CD4-positive, alpha-beta memory T cell (primary cell): ENCODE measurements around the gene AGAP1. TPM values are rescaled to one million over a fixed set of nuclear protein-coding genes. Genes with fewer than 3 reads are reported as not detected.
A peak's percentile ranks its signal among the peaks of the same experiment; 100 is the strongest.

ENCODE experiments used
- CTCF ChIA-PET: fragments of 350-600 bp; sonication (Branson Sonifier 250); formaldehyde crosslinking; loops from one replicate; lab custom pipeline; 2021; ENCODE audit warnings: inconsistent platforms; ENCODE audit not compliant: partially characterized antibody; lab: Charles Lee
- POLR2A ChIA-PET: fragments of 350-600 bp; sonication (Branson Sonifier 250); formaldehyde crosslinking; loops from one replicate; lab custom pipeline; 2021; ENCODE audit not compliant: partially characterized antibody; lab: Charles Lee
- DNase-seq, 5 donors: peaks; one replicate each; pipeline versions ENCODE4 v3.0.0 to v3.0.0-alpha.2; 2020 to 2022; ENCODE audit warnings: mixed read lengths in 1 of 5
- H3K27ac ChIP-seq: one replicate; pipeline ENCODE4 v1.7.0; 2013; ENCODE audit warnings: low read depth, low read length
- H3K27me3 ChIP-seq: 2 replicates; pipeline ENCODE4 v1.7.0; 2013; ENCODE audit warnings: mild to moderate bottlenecking, low read length, moderate library complexity; ENCODE audit not compliant: insufficient read depth
- H3K36me3 ChIP-seq: 2 replicates; pipeline ENCODE4 v1.7.0; 2013; ENCODE audit warnings: mild to moderate bottlenecking, low read length, moderate library complexity; ENCODE audit not compliant: insufficient read depth
- H3K4me1 ChIP-seq: 2 replicates; pipeline ENCODE4 v1.7.0; 2013; ENCODE audit warnings: mild to moderate bottlenecking, low read length, moderate library complexity; ENCODE audit not compliant: insufficient read depth
- H3K4me3 ChIP-seq, 2 donors: one replicate each; pipeline ENCODE4 v1.7.0; 2013; ENCODE audit warnings: low read length in 2 of 2, mild to moderate bottlenecking in 1 of 2
- H3K9me3 ChIP-seq, 2 donors: one replicate each; pipeline ENCODE4 v1.7.0; 2013; ENCODE audit warnings: low read length in 2 of 2, control low read depth in 1 of 2; ENCODE audit not compliant: control insufficient read depth in 1 of 2
- H3K27ac Mint-ChIP-seq, 7 donors: one replicate each; pipeline ENCODE4 v1.8.0; 2020 to 2021; ENCODE audit warnings: mixed read lengths in 7 of 7, mild to moderate bottlenecking in 6 of 7, inconsistent platforms in 3 of 7, moderate library complexity in 3 of 7
- H3K27me3 Mint-ChIP-seq, 2 donors: one replicate each; pipeline ENCODE4 v1.8.0; 2020 to 2021; ENCODE audit warnings: mixed read lengths in 2 of 2
- H3K36me3 Mint-ChIP-seq, 2 donors: one replicate each; pipeline ENCODE4 v1.8.0; 2020 to 2021; ENCODE audit warnings: mixed read lengths in 2 of 2, inconsistent platforms in 1 of 2, mild to moderate bottlenecking in 1 of 2
- H3K4me1 Mint-ChIP-seq, 4 donors: one replicate each; pipeline ENCODE4 v1.8.0; 2020 to 2021; ENCODE audit warnings: mixed read lengths in 4 of 4, mild to moderate bottlenecking in 1 of 4
- H3K4me3 Mint-ChIP-seq, 8 donors: one replicate each; pipeline ENCODE4 v1.8.0; 2020 to 2021; ENCODE audit warnings: mixed read lengths in 8 of 8, mild to moderate bottlenecking in 7 of 8, moderate library complexity in 6 of 8, inconsistent platforms in 3 of 8
- H3K9me3 Mint-ChIP-seq, 8 donors: one replicate each; pipeline ENCODE4 v1.8.0; 2020 to 2021; ENCODE audit warnings: mixed read lengths in 8 of 8, mild to moderate bottlenecking in 5 of 8, inconsistent platforms in 3 of 8, moderate library complexity in 1 of 8
- intact Hi-C: fragments of 100-400 bp; cut with micrococcal nuclease; formaldehyde crosslinking; loops from one replicate; pipeline ENCODE4 v1.15.1; 2023
- polyA plus RNA-seq, 2 donors: library from polyadenylated mRNA; unstranded; fragments of 300-500 nt; fragmentation: Illumina TruSeq; gene quantifications; one replicate each; pipeline ENCODE4 v1.2.3, GENCODE V29; 2021
- total RNA-seq, 2 experiments: library from RNA; stranded (reverse); gene quantifications; one replicate each; pipeline ENCODE4 v1.2.3, GENCODE V29; 2021

The AGAP1 gene
- total and polyA plus RNA-seq, 4 experiments from 2014 or later: 0.24 to 2.9 (median 1.9) TPM

- Histone ChIP-seq H3K4me1 (no peaks in the 10 kb centered on the region), H3K27ac (no peak overlapping the region), H3K27me3 (no peaks in the 10 kb centered on the region), H3K36me3 (no peaks in the 10 kb centered on the region), H3K9me3 (no peaks in the 10 kb centered on the region), H3K4me3 (no peak overlapping the region)
- intact Hi-C loops: no loop called here
- H3K9me3 Mint-ChIP-seq: peaks cover 0 to 2% (median 0%) of the 10 kb centered on the region in 8 donors
- ChIA-PET POLR2A (no interaction called here), CTCF (no interaction called here)
- no peaks in the 10 kb centered on the region for H3K4me1 Mint-ChIP-seq
- no peak for DNase-seq
- H3K27me3 Mint-ChIP-seq: peaks cover 2 to 4% of the 10 kb centered on the region in 2 donors
- no peak overlapping the region for H3K4me3 Mint-ChIP-seq
- no peaks in the 10 kb centered on the region for H3K36me3 Mint-ChIP-seq
- no peak overlapping the region for H3K27ac Mint-ChIP-seq
Observed at GRCh38 chr2:235961711-235962110, 467.9 kb downstream of the AGAP1 start.

GRCh38 chr2:235963853-235964577, 470.2 kb downstream of the AGAP1 start:
- POLR2A ChIA-PET: no interaction called here
- Mint-ChIP-seq H3K4me3 (no peak overlapping the region), H3K4me1 (no peaks in the 10 kb centered on the region), H3K9me3 (peaks cover 0 to 6% (median 0%) of the 10 kb centered on the region in 8 donors), H3K36me3 (no peaks in the 10 kb centered on the region), H3K27ac (no peak overlapping the region), H3K27me3 (peaks cover 2% of the 10 kb centered on the region in 2 donors)
- Histone ChIP-seq H3K9me3 (no peaks in the 10 kb centered on the region), H3K36me3 (no peaks in the 10 kb centered on the region), H3K27me3 (no peaks in the 10 kb centered on the region), H3K27ac (no peak overlapping the region), H3K4me1 (no peaks in the 10 kb centered on the region), H3K4me3 (no peak overlapping the region)
- DNase-seq: no peak
- intact Hi-C loops: no loop called here
- CTCF ChIA-PET: no interaction called here

- ChIA-PET POLR2A (no interaction called here), CTCF (no interaction called here)
- Mint-ChIP-seq H3K4me3 (peak overlapping the region in 1 of 8 donors; percentile 32), H3K9me3 (peaks cover 0 to 6% (median 0%) of the 10 kb centered on the region in 8 donors), H3K27me3 (peaks cover 2% of the 10 kb centered on the region in 2 donors), H3K4me1 (no peaks in the 10 kb centered on the region), H3K27ac (no peak overlapping the region), H3K36me3 (no peaks in the 10 kb centered on the region)
- Histone ChIP-seq H3K4me1 (no peaks in the 10 kb centered on the region), H3K36me3 (no peaks in the 10 kb centered on the region), H3K9me3 (no peaks in the 10 kb centered on the region), H3K4me3 (no peak overlapping the region), H3K27ac (no peak overlapping the region), H3K27me3 (no peaks in the 10 kb centered on the region)
- no peak for DNase-seq
- intact Hi-C loops: no loop called here
Observed at GRCh38 chr2:235964787-235965390, 471.0 kb downstream of the AGAP1 start.

- H3K36me3 ChIP-seq: no peaks in the 10 kb centered on the region
- H3K4me3 ChIP-seq: no peak overlapping the region
- Mint-ChIP-seq H3K9me3 (peaks cover 0 to 6% (median 0%) of the 10 kb centered on the region in 8 donors), H3K4me3 (no peak overlapping the region), H3K27ac (no peak overlapping the region), H3K36me3 (no peaks in the 10 kb centered on the region), H3K4me1 (no peaks in the 10 kb centered on the region), H3K27me3 (peaks cover 2% of the 10 kb centered on the region in 2 donors)
- H3K27me3 ChIP-seq: no peaks in the 10 kb centered on the region
- DNase-seq: no peak
- H3K27ac ChIP-seq: no peak overlapping the region
- no peaks in the 10 kb centered on the region for H3K9me3 ChIP-seq
- H3K4me1 ChIP-seq: no peaks in the 10 kb centered on the region
- ChIA-PET POLR2A (no interaction called here), CTCF (no interaction called here)
- intact Hi-C loops: no loop called here
Observed at GRCh38 chr2:235966396-235966795, 472.6 kb downstream of the AGAP1 start.

GRCh38 chr2:235966932-235967757, 473.3 kb downstream of the AGAP1 start:
- Histone ChIP-seq H3K9me3 (no peaks in the 10 kb centered on the region), H3K36me3 (no peaks in the 10 kb centered on the region), H3K27ac (no peak overlapping the region), H3K4me1 (no peaks in the 10 kb centered on the region), H3K4me3 (no peak overlapping the region), H3K27me3 (no peaks in the 10 kb centered on the region)
- no peak overlapping the region for H3K27ac Mint-ChIP-seq
- H3K4me1 Mint-ChIP-seq: no peaks in the 10 kb centered on the region
- ChIA-PET CTCF (no interaction called here), POLR2A (no interaction called here)
- H3K4me3 Mint-ChIP-seq: no peak overlapping the region
- peaks cover 2% of the 10 kb centered on the region in 2 donors for H3K27me3 Mint-ChIP-seq
- H3K36me3 Mint-ChIP-seq: no peaks in the 10 kb centered on the region
- DNase-seq: no peak
- H3K9me3 Mint-ChIP-seq: peaks cover 0 to 6% (median 0%) of the 10 kb centered on the region in 8 donors
- intact Hi-C loops: no loop called here

- intact Hi-C loops: no loop called here
- CTCF ChIA-PET: no interaction called here
- no peak overlapping the region for H3K4me3 ChIP-seq
- no peaks in the 10 kb centered on the region for H3K4me1 ChIP-seq
- no peaks in the 10 kb centered on the region for H3K36me3 ChIP-seq
- DNase-seq: no peak
- Mint-ChIP-seq H3K9me3 (peaks cover 0 to 6% (median 0%) of the 10 kb centered on the region in 8 donors), H3K36me3 (no peaks in the 10 kb centered on the region), H3K27ac (no peak overlapping the region), H3K4me1 (no peaks in the 10 kb centered on the region), H3K4me3 (no peak overlapping the region), H3K27me3 (peaks cover 2% of the 10 kb centered on the region in 2 donors)
- POLR2A ChIA-PET: no interaction called here
- no peaks in the 10 kb centered on the region for H3K9me3 ChIP-seq
- H3K27ac ChIP-seq: no peak overlapping the region
- no peaks in the 10 kb centered on the region for H3K27me3 ChIP-seq
Observed at GRCh38 chr2:235968155-235968554, 474.3 kb downstream of the AGAP1 start.

- no peak overlapping the region for H3K27ac Mint-ChIP-seq
- Histone ChIP-seq H3K4me3 (no peak overlapping the region), H3K4me1 (no peaks in the 10 kb centered on the region), H3K36me3 (no peaks in the 10 kb centered on the region), H3K27me3 (no peaks in the 10 kb centered on the region), H3K27ac (no peak overlapping the region), H3K9me3 (no peaks in the 10 kb centered on the region)
- H3K36me3 Mint-ChIP-seq: no peaks in the 10 kb centered on the region
- peaks cover 0 to 6% (median 0%) of the 10 kb centered on the region in 8 donors for H3K9me3 Mint-ChIP-seq
- H3K4me3 Mint-ChIP-seq: no peak overlapping the region
- ChIA-PET CTCF (no interaction called here), POLR2A (no interaction called here)
- H3K4me1 Mint-ChIP-seq: no peaks in the 10 kb centered on the region
- intact Hi-C loops: no loop called here
- H3K27me3 Mint-ChIP-seq: peaks cover 2 to 4% of the 10 kb centered on the region in 2 donors
- no peak for DNase-seq
Observed at GRCh38 chr2:235968616-235969324, 474.9 kb downstream of the AGAP1 start.
